Fibroblast of the aortic adventitia (primary cell): ENCODE measurements around the gene DENND5B. TPM values are rescaled to one million over a fixed set of nuclear protein-coding genes. Genes with fewer than 3 reads are reported as not detected.

Source experiments
- DNase-seq: peaks from one replicate; pipeline ENCODE4 v3.0.0-alpha.2; 2010; ENCODE audit warnings: low read depth
- H3K4me3 ChIP-seq: 2 replicates; pipeline ENCODE4 v1.5.1; 2011; ENCODE audit warnings: low read depth, mild to moderate bottlenecking, control low read depth, low read length, moderate library complexity
- small RNA-seq: library from RNA; depleted of rRNA; stranded (forward); fragments of <200 nt; gene quantifications from one replicate; pipeline ENCODE3, GENCODE V24; 2012
- total RNA-seq: library from RNA; depleted of rRNA; stranded (reverse); fragments of >200 nt; gene quantifications from 2 replicates; pipeline ENCODE4 v1.2.3, GENCODE V29; 2012; ENCODE audit warnings: low replicate concordance
- TF ChIP-seq, protein P1 (sequence below): IDR thresholded peaks from 2 replicates; pipeline ENCODE4 v1.5.1; 2011; ENCODE audit warnings: mild to moderate bottlenecking, low read length, control low read depth, inconsistent platforms; ENCODE audit not compliant: insufficient read depth

The DENND5B gene
- total RNA-seq, 1 donor = 19.2 TPM

DNA sequence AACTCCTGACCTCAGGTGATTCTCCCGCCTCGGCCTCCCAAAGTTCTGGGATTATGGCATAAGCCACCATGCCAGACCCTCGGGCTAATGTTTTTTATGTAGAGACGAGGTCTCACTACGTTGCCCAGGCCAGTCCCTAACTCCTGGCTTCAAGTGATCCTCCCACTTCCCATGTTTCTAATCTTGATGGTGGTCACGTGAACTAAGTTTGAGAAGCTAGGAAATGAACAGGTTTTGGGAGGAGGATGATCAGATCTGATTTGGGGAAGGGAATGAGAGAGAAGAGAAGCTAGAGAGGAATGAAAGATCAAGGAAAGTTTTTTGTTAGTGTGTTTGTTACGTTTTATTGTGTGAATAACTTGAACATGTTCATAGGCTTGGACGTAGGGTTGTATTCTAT lies 247.8 kb downstream of the DENND5B start:
- DNase-seq = no peak
- TF ChIP-seq, protein P1, sequence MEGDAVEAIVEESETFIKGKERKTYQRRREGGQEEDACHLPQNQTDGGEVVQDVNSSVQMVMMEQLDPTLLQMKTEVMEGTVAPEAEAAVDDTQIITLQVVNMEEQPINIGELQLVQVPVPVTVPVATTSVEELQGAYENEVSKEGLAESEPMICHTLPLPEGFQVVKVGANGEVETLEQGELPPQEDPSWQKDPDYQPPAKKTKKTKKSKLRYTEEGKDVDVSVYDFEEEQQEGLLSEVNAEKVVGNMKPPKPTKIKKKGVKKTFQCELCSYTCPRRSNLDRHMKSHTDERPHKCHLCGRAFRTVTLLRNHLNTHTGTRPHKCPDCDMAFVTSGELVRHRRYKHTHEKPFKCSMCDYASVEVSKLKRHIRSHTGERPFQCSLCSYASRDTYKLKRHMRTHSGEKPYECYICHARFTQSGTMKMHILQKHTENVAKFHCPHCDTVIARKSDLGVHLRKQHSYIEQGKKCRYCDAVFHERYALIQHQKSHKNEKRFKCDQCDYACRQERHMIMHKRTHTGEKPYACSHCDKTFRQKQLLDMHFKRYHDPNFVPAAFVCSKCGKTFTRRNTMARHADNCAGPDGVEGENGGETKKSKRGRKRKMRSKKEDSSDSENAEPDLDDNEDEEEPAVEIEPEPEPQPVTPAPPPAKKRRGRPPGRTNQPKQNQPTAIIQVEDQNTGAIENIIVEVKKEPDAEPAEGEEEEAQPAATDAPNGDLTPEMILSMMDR = no peak
- H3K4me3 ChIP-seq = no peak overlapping the region

DNA sequence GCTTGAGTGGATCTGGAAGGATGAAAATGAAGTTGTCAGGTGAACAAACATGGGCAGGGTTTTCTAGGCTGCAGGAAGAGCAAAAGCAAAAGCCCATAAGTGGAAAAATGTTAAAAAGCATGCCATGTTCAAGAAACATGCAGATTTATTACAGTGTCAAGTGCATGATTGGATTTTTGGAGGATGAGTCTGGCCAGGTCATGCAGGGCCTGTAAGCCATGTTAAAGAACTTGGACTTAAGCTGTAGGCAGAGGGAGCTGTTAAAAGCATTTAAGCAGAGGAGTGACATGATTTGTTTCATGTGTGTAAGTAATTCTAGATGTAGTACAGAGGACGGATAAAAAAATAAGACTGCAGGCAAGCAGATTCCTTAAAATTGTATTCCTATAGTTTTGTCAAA lies 248.7 kb downstream of the DENND5B start:
- no peak overlapping the region for H3K4me3 ChIP-seq
- DNase-seq = no peak
- TF ChIP-seq, protein P1 = no peak

DNA sequence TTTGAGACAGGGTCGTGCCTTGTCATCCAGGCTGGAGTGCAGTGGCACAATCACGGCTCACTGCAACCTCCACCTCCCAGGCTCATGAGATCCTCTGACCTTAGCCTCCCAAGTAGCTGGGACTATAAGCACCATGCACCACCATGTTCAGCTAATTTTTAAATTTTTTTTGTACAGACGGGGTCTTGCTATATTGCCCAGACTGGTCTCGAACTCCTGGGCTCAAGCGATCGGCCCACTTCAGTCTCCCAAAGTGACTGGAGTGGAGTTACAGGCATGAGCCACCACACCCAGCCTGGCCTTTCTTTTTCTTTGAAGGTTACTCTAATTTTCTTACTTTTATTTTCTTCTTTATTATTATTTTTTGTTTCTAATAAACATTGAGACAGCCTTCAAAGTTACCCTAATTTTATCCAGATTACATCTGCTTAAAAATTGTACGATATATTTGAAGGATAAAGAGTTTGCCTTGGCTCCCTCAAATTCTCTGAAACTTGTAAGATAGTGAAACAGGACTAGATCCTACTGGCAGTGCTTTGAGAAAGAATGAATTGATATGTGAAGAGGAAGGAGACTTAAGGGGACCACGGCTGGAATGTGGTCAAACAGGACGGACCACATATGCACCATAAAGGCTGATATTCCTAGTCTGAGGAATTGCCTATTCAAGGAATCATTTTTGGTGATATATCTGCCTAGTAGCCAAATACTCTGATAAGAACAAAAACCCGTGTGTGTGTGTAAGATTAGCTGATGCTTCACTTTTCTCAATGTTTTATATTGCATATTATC lies 250.9 kb downstream of the DENND5B start:
- TF ChIP-seq, protein P1 = no peak
- H3K4me3 ChIP-seq = no peak overlapping the region
- no peak for DNase-seq

DNA sequence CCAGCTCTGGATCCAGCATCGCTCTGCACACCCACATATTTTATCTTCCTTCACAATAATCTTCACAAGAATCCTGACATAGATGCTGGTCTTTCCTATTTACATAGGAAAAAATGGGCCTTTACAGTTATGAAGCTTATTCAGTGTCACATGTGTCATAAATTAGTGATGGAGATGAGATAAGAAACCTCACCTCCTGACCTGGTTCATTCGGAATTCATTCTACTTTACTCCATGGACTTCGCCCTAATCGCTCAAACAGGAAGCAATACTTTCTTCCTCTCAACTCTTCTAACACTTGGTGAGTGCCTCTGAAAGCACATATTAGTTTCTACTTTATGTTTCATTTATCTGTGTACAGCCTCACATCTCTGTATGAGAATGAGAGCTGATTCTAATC lies 253.0 kb downstream of the DENND5B start:
- no peak for DNase-seq
- H3K4me3 ChIP-seq = no peak overlapping the region
- TF ChIP-seq, protein P1 = no peak

Small RNA genes within 50 kb of the gene (small RNA-seq; reads per million reads assigned to genes)
- gene RF00019 (not detected), gene RF00026 (not detected), gene RNU5F-4P (not detected), gene RNU6-618P (not detected), gene RPL31P50 (not detected)

Other genes with a start within 250 kb of the DENND5B start
- gene ETFBKMT, start 68.6 kb upstream of the DENND5B start, total RNA-seq = 4.9 and 6.2 TPM in 2 replicates
- 10.3 and 15.5 TPM in 2 replicates for gene AMN1, start 137.9 kb upstream of the DENND5B start, total RNA-seq